Right renal cortex interstitium (tissue), 3 donors: ENCODE data around the gene SSBP4. TPM values are rescaled to one million over a fixed set of nuclear protein-coding genes. Genes with fewer than 3 reads are reported as not detected.
A peak's percentile ranks its signal among the peaks of the same experiment; 100 is the strongest.

ENCODE experiments used
- DNase-seq, 3 donors: peaks; one replicate each; pipeline ENCODE4 v3.0.0-alpha.2; 2013; ENCODE audit warnings: low read depth in 3 of 3, low spot score in 2 of 3
- polyA plus RNA-seq, 3 donors: library from polyadenylated mRNA; unstranded; fragments of 120-200 nt; gene quantifications; one replicate each; pipeline ENCODE4 v1.2.1, GENCODE V29; 2013; ENCODE audit not compliant: insufficient read length in 3 of 3

The SSBP4 gene
- polyA plus RNA-seq, 3 donors, result 51.1 to 65.2 (median 61.6) TPM

GRCh38 chr19:18431351-18432197, 12.4 kb downstream of the SSBP4 start:
- no peak for DNase-seq

- DNase-seq, result no peak
These were observed 13.2 kb downstream of the SSBP4 start for GRCh38 chr19:18432275-18433014.

GRCh38 chr19:18433015-18433691, 14.0 kb downstream of the SSBP4 start:
- no peak for DNase-seq

- DNase-seq, result no peak
These were observed 14.7 kb downstream of the SSBP4 start for GRCh38 chr19:18433735-18434398.

- DNase-seq, result no peak
These were observed 15.4 kb downstream of the SSBP4 start for GRCh38 chr19:18434411-18435175.

GRCh38 chr19:18435178-18435841, 16.1 kb downstream of the SSBP4 start:
- no peak for DNase-seq

GRCh38 chr19:18435842-18436670, 16.9 kb downstream of the SSBP4 start:
- DNase-seq, result no peak

GRCh38 chr19:18436671-18437490, 17.7 kb downstream of the SSBP4 start:
- DNase-seq, result peak in 1 of 3 donors; percentile 85

- DNase-seq, result no peak
These were observed 18.5 kb downstream of the SSBP4 start, which contains the start of gene ISYNA1 for GRCh38 chr19:18437491-18438330. TSS of gene ISYNA1 (minus strand) at chr19:18438133. CDS start at chr19:18437979, 154 bp downstream.

- DNase-seq, result no peak
These were observed 19.3 kb downstream of the SSBP4 start for GRCh38 chr19:18438331-18439024.

- DNase-seq, result no peak
These were observed 20.1 kb downstream of the SSBP4 start for GRCh38 chr19:18439025-18439909.

GRCh38 chr19:18439910-18440237, 20.7 kb downstream of the SSBP4 start:
- no peak for DNase-seq

- no peak for DNase-seq
These were observed 21.2 kb downstream of the SSBP4 start for GRCh38 chr19:18440415-18440877.

GRCh38 chr19:18440936-18441803, 22.0 kb downstream of the SSBP4 start:
- no peak for DNase-seq
